GM19452 (cell line): ENCODE results near the gene TCEANC.
"Not testable (repeated sequence)": the region's sequence is repeated elsewhere in the genome, so short reads cannot be mapped to it uniquely, and the experiment has no call there.

Experiments
- ATAC-seq: cut with Tn5 transposase; IDR thresholded peaks from one replicate; pipeline ENCODE4 v1.9.1; 2021; ENCODE audit not compliant: unreplicated experiment

TCEANC gene

DNA sequence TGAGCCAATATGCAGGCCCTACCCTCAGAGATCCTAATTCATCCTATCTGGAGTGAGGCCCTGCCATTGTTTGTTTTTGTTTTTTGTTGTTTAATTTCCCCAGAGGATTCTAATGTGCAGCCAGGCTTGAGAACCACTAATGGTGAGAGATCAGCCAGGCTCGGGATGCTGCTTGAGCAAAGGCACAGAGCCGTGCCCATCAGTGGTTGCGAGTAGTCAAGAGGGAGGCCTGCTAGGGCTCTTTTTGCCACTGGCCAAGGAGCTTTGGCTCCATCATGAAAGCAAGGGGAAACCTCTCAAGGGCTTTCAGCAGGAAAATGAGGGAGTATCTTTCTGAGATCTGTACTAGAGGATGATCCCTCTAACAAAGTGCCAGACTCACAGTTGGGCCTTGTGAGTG, 2.7 kb downstream of the TCEANC start:
- ATAC-seq, result no peak

- ATAC-seq, result no peak
Observed at GRCh38 chrX:13658602-13659001, 5.7 kb downstream of the TCEANC start.

GRCh38 chrX:13659063-13659462, 6.1 kb downstream of the TCEANC start:
- no peak for ATAC-seq

DNA sequence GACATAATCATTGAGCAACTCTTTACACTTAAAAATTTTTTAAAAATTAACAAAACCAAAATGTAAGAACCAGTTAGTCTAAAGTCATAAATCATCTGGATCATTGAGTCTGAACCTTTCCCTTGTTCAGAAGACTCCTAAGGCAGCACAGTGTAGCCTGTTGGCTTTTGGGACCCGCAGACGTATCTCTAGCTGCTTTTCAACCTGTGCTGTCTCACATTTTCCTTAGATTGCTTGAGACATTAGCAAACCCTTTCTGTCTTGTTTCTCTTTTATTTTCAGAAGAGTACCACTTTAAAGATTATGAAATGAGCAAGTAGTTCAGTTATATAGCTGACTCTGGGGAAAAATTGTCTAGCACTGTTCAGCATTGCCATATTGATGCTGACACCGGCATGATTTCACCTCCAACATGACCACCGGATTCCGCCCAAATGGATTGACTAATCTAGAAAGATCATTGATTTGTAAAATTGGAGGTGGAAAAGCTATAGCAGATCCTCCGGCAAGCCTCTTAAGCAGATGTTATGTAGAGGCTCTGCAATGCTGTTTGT, 8.9 kb downstream of the TCEANC start:
- no peak for ATAC-seq

DNA sequence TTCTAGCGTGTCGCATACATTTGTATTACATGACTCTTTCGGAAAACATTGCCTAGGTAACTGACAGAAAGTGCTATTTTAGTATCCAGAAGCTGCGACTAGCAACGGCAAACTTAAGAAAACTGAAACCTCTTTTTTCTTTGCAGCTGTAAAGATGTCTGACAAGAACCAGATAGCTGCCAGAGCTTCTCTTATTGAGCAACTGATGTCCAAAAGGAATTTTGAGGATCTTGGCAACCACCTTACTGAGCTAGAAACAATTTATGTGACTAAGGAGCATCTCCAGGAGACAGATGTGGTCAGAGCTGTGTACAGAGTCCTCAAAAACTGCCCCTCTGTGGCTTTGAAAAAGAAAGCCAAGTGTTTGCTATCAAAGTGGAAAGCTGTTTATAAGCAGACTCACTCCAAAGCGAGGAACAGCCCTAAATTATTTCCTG, 9.4 kb downstream of the TCEANC start:
- no peak for ATAC-seq

GRCh38 chrX:13664020-13664419, 11.1 kb downstream of the TCEANC start:
- no peak for ATAC-seq

DNA sequence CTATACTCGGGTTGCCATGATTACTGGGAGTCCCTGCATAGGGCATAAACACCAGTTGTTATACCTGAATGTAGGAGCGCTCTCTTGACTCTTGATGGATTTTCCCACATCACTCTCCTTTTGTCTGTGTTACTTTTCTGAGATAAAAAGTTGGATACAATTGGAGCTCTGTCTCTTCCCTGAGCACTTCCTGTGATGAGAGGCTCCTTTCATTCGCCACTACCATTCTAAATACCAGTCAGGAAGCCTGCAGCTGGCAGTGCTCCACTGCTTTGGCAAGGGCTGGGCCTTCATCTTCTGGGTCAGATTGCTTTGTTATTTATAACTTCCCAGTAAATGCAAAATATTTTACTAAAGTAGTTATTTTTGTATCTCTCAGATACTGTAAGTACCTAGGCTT, 13.9 kb downstream of the TCEANC start:
- ATAC-seq, result no peak

DNA sequence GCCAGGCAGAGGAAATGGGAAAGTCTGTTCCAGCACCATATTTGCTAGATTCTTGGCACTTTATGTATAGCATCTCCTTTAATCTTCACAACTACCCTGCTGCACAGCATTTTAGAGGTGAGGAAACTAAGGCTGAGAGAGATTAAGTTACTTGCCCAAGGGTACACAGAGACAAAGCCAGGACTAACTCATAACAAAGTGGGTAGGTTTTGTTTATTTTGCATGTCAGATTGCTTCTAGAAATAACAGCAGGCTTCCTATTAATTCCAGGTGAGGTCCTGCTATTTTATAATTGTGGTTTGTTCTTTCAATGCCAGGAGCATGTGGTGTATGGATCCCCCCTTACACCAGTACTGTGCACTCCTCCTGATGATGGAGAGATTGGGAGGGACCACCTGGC, 15.0 kb downstream of the TCEANC start:
- ATAC-seq, result no peak

- ATAC-seq, result peak; percentile 72
Observed at GRCh38 chrX:13669246-13669737, 16.4 kb downstream of the TCEANC start.

- not testable (repeated sequence) for ATAC-seq
Observed at GRCh38 chrX:13669755-13670154, 16.8 kb downstream of the TCEANC start.

DNA sequence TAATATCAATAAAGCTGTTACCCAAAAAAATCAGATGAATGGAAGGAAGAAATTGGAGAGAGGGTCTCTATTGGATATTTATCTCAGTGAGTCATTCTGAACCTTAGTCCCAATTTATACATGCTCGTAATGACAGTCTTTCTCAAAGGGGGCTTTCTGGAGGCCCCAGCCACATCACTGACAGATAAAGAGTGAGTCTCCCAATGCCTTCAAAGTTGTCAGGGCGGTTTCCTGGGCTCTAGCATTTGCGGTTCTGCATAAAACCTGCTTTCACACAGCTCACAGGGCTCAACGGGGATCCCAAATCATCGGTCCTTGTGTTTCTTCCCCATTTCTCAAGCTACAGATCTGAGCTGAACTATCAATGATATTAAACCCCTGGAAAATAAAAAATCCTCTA, 17.3 kb downstream of the TCEANC start:
- no peak for ATAC-seq

DNA sequence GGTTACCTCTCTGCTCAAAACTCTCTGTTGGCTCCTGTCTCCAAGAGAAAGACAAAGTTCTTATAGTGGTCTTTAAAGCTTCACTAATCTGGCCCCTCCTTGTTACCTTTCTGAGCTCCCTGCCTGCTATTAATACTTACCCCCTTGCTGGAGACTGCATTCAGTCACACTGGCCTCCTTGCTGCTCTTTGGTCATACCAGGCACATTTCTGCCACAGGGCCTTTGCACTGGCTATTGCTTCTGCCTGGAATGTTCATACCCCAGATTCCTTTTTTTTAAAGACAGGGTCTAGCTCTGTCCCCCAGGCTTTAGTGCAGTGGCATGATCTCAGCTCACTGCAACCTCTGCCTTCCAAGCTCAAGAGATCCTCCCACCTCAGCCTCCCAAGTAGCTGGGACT, 20.1 kb downstream of the TCEANC start:
- ATAC-seq, result no peak

DNA sequence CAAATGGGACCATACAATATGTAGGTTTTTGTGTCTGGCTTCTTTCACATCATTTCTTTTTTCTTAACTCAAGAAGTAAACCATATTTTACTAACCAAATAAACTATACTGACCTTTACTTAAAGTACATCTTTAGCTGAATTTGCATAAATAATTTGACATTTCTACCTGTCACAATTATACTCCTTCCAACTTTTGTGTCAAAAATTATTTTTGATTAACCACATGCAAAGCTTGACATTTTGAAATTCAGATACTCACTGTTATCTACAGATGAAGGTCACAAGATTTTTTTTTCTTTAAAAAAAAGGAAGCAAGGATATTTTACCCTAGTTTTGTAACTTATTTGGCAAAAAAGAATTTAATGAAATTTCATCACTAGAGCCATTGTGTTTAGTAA, 23.9 kb downstream of the TCEANC start:
- ATAC-seq, result no peak

DNA sequence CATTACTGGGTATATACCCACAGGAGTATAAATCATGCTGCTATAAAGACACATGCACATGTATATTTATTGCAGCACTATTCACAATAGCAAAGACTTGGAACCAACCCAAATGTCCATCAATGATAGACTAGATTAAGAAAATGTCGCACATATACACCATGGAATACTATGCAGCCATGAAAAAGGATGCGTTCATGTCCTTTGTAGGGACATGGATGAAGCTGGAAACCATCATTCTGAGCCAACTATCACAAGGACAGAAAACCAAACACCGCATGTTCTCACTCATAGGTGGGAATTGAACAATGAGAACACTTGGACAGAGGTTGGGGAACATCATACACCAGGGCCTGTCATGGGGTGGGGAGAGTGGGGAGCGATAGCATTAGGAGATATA, 26.8 kb downstream of the TCEANC start:
- ATAC-seq, result not testable (repeated sequence)

DNA sequence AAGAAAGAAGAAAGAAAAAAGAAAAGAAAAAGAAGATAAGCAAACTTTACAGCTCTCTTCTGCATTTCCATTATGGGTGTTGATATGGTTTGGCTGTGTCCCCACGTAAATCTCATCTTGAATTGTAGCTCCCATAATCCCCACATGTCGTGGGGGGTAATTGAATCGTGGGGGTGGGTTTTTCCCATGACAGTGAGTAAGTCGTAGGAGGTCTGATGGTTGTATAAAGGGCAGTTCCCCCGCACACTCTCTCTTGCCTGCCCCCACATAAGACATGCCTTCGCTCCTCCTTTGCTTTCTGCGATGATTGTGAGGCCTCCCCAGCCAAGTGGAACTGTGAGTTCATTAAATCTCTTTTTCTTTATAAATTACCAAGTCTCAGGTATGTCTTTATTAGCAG, 28.7 kb downstream of the TCEANC start:
- ATAC-seq, result no peak

DNA sequence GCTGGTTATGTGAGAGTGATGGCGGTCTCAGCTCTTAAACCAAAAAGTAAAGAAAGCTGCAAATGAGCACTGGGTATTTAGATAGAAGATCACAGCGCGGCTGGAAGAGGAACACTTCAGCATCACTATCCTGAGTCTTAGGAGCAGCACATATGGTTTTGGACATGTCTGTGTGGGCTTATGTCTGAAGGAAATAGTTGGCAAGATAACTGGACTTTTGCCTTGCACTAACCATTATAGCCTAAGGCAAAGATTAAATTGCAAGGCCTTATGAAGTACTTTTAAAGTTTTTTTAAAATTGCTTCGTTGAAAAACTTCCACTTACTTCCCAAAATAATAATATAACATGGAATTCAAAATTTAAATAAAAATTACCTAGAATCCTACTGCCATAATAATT, 31.4 kb downstream of the TCEANC start:
- ATAC-seq, result no peak

GRCh38 chrX:13685126-13685763, 32.3 kb downstream of the TCEANC start:
- no peak for ATAC-seq

- ATAC-seq, result no peak
Observed at GRCh38 chrX:13687203-13687602, 34.3 kb downstream of the TCEANC start.

- ATAC-seq, result no peak
Observed at GRCh38 chrX:13688384-13688957, 35.5 kb downstream of the TCEANC start.

GRCh38 chrX:13688958-13689740, 36.2 kb downstream of the TCEANC start, which contains the start of gene RAB9A:
RAB9A (plus strand) TSS chrX:13689128; CDS start chrX:13708747, 19,619 bp downstream.
- ATAC-seq, result peak; percentile 76

GRCh38 chrX:13689741-13690211, 36.8 kb downstream of the TCEANC start:
- ATAC-seq, result no peak

DNA sequence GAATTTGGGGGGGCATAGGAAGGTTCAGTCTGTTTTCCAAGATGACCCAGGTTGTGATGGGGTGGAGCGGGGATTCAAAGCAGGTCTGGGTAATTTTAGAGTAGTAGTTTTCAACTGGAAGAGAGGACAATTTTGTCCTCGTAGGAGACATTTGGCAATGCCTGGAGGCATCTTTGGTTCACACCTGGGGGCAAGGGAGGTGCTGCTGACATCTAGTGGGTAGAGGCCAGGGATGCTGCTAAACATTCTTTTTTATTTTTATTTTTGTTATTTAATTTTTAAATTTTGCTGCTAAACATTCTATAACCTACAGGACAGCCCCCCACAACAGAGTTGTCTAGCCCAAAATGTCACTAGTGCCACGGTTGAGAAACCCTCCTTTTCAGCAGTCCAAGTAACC, 37.9 kb downstream of the TCEANC start:
- no peak for ATAC-seq
